ENCODE results near the gene A3GALT2.

Gene A3GALT2

GRCh38 chr1:33288976-33289857 lies 31.7 kb downstream of the A3GALT2 start:
- H3K27ac ChIP-seq = no peak overlapping the region
- POLR2A ChIA-PET (ENCODE audit: low non-redundant PET) = no interaction called here
- no peak for DNase-seq (ENCODE audit: low spot score)
- TF ChIP-seq, protein P1, sequence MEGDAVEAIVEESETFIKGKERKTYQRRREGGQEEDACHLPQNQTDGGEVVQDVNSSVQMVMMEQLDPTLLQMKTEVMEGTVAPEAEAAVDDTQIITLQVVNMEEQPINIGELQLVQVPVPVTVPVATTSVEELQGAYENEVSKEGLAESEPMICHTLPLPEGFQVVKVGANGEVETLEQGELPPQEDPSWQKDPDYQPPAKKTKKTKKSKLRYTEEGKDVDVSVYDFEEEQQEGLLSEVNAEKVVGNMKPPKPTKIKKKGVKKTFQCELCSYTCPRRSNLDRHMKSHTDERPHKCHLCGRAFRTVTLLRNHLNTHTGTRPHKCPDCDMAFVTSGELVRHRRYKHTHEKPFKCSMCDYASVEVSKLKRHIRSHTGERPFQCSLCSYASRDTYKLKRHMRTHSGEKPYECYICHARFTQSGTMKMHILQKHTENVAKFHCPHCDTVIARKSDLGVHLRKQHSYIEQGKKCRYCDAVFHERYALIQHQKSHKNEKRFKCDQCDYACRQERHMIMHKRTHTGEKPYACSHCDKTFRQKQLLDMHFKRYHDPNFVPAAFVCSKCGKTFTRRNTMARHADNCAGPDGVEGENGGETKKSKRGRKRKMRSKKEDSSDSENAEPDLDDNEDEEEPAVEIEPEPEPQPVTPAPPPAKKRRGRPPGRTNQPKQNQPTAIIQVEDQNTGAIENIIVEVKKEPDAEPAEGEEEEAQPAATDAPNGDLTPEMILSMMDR (conservative IDR thresholded peaks at IDR 0.05; ENCODE audit: low read depth) = no peak
- CTCF ChIA-PET = interaction anchor here (0.7 kb wide), 1 partner anchor 195 kb away, joined by 6 read pairs; no protein-coding TSS in a partner anchor

GRCh38 chr1:33287317-33287716 lies 33.6 kb downstream of the A3GALT2 start:
- POLR2A ChIA-PET (ENCODE audit: low non-redundant PET) = no interaction called here
- no peak for DNase-seq (ENCODE audit: low spot score)
- TF ChIP-seq, protein P1 (conservative IDR thresholded peaks at IDR 0.05; ENCODE audit: low read depth) = no peak
- CTCF ChIA-PET = no interaction called here
- no peak overlapping the region for H3K27ac ChIP-seq

- POLR2A ChIA-PET (ENCODE audit: low non-redundant PET) = no interaction called here
- CTCF ChIA-PET = no interaction called here
- H3K27ac ChIP-seq = no peak overlapping the region
- TF ChIP-seq, protein P1 (conservative IDR thresholded peaks at IDR 0.05; ENCODE audit: low read depth) = no peak
- DNase-seq (ENCODE audit: low spot score) = no peak
Observed at GRCh38 chr1:33286451-33287185, 34.3 kb downstream of the A3GALT2 start.

- no peak for DNase-seq (ENCODE audit: low spot score)
- TF ChIP-seq, protein P1 (conservative IDR thresholded peaks at IDR 0.05; ENCODE audit: low read depth) = no peak
- CTCF ChIA-PET = no interaction called here
- POLR2A ChIA-PET (ENCODE audit: low non-redundant PET) = no interaction called here
- H3K27ac ChIP-seq = no peak overlapping the region
Observed at GRCh38 chr1:33284049-33284448, 36.8 kb downstream of the A3GALT2 start.

GRCh38 chr1:33282791-33283190 lies 38.1 kb downstream of the A3GALT2 start:
- no peak for DNase-seq (ENCODE audit: low spot score)
- TF ChIP-seq, protein P1 (conservative IDR thresholded peaks at IDR 0.05; ENCODE audit: low read depth) = no peak
- ChIA-PET POLR2A (ENCODE audit: low non-redundant PET) (no interaction called here), CTCF (interaction anchor here (0.7 kb wide), 1 partner anchor 471 kb away, joined by 3 read pairs; no protein-coding TSS in a partner anchor)
- no peak overlapping the region for H3K27ac ChIP-seq

GRCh38 chr1:33281554-33282303 lies 39.2 kb downstream of the A3GALT2 start:
- ChIA-PET POLR2A (ENCODE audit: low non-redundant PET) (interaction anchor here (0.6 kb wide), 1 partner anchor 75 kb away, joined by 3 read pairs; no protein-coding TSS in a partner anchor), CTCF (interaction anchor here (0.7 kb wide), 1 partner anchor 472 kb away, joined by 3 read pairs; no protein-coding TSS in a partner anchor)
- DNase-seq (ENCODE audit: low spot score) = no peak
- TF ChIP-seq, protein P1 (conservative IDR thresholded peaks at IDR 0.05; ENCODE audit: low read depth) = no peak
- no peak overlapping the region for H3K27ac ChIP-seq

Measured in RWPE1 (cell line).